ENCODE results near the gene GLIS1. TPM values are rescaled to one million over a fixed set of nuclear protein-coding genes. Genes with fewer than 3 reads are reported as not detected.

The GLIS1 gene
- total RNA-seq, 1 donor from 2014 or later: 2.1 TPM

DNA sequence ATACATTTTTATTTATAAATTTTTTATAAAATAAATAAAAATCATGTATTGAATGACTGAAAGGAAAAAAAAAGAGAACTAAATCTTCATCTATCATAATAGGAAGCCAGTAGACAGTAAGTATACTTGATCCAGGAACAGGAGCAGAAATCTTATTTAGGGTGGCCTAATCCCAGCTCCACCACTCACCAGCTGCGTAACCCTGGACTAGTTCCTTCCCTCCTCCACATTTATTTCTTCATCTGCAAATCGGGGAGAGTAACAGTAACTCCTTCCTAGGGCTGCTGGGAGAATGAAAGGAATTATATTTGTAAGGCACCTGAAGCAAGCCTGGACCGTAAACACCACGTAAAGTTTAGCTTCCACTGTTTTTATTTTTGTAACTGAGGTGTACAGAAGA lies 17.9 kb downstream of the GLIS1 start:
- no peak for DNase-seq (ENCODE audit: low spot score)

DNA sequence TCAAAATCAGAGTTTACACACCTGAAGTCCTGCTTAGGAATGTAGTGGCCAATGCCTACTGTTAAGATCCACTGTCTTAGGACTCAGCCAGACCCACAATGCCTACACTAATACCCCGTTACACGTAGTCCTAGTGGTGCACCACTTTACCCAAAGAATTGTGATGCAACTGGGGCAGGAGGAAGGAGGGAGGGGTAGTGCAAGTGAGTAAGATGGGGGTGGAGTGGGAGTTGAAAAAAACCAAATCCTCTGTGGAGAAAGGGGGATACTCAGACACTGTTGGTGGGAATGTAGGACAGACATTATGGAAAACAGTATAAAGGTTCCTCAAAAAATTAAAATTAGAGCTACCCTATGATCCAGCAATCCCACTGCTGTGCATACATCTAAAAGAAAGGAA lies 19.5 kb downstream of the GLIS1 start:
- no peak for DNase-seq (ENCODE audit: low spot score)

DNA sequence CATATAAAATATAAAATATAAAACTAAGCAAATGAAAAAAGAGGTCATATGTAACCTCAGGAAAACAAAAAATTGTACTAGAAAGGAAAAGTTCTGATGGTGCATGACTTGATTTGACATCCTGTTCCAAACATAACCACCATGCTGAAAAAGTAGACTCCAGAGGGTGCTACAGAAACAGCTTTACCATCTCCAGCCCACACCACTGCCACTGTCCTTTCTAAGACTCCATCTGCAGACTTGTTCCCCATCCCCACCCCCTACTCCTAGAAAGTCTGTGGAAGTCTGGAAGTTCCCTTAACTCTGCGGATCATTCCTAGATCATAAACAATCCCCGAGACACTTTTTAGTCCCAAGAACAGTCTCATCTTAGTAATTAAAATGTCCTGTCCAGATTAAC lies 20.5 kb downstream of the GLIS1 start:
- no peak for DNase-seq (ENCODE audit: low spot score)

DNA sequence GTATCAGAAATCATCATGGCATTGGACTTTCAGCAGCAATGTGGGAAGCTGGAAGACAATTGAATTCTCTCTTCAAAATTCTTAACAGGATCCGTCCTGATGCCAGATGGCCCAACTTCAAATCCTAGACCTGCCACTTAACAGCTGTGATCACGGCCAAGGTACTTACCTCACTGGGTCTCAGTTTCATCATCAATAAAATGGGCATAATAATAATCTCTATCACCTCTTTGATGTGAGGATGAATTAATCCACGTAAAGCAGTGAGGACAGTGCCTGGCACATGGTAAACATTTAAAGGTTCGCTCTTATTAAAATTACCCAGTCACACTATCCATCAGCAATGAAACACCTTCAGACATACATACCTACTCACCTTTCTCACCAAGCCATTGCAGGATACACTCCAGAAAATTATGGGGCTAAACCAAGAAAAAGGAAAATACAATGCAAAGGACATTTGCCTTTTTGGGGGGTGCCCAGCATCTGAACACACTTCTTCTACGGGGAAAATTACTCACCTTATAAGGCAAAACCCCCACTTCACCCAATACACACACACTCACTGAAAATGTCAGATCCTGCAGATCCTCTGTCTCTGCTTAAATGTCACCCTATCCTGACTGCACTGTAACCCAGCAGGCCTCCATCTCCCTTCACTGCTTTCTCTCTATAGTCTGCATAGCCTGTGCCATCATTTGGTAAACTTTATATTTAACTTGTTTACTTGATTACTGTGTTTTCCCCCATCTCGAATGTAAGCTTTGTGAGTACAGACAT lies 21.7 kb downstream of the GLIS1 start:
- DNase-seq (ENCODE audit: low spot score): no peak

DNA sequence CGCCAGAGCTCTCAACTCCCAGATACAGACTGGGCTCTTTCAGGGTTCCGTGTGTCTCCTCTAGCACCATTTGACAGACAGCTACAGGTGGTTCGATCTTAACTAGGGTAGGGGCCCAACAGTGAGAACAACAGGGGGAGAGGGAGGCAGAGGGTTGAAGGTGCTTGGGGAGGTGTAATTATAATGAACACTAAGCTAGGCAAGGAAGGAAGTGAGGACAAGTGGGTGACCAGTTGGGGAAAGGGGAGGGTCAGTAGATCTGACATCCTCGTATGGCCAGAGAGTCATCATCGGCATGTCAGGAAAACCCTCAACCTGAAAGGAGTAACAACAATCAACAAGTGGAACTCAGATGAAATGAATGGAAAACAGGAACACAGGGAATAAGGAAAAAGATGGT lies 22.8 kb downstream of the GLIS1 start:
- no peak for DNase-seq (ENCODE audit: low spot score)

DNA sequence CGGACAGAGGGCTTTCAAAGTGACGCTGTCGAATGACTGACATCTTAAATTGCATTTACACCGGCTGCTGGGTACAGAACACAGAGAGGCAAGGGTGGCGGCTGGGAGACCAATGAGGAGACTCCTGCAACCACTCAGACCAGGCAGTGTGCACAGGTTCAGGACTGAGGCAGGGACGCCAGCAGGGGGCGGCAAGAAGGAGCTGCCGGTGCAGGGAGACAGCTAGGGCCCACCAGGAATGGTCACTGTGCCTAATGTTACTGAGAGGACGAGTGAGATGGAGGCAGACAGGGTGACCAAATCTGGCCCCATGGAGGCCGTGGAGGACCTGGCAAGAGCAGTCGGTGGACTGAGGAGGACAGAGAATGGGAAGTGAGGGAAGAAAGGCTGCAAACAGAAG lies 23.5 kb downstream of the GLIS1 start:
- no peak for DNase-seq (ENCODE audit: low spot score)

DNA sequence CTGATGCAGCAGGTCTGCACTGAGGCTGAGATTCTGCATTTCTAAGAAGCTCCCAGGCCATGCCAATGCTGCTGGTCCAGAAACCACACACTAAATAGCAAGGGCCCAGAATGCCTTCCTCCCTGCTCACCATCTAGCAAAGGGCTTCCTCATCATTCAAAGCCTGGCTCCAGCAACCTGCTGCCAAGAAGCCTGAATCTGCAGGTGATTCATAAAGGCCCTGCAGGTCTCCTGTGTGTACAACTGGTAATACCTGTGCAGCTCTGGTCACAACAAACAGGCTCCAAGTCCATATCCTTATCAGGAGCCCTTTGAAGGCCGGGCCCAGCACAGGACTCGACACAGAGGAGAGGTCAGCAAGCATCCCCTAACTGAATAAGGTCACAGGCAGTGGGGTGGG lies 26.7 kb downstream of the GLIS1 start:
- DNase-seq (ENCODE audit: low spot score): no peak

DNA sequence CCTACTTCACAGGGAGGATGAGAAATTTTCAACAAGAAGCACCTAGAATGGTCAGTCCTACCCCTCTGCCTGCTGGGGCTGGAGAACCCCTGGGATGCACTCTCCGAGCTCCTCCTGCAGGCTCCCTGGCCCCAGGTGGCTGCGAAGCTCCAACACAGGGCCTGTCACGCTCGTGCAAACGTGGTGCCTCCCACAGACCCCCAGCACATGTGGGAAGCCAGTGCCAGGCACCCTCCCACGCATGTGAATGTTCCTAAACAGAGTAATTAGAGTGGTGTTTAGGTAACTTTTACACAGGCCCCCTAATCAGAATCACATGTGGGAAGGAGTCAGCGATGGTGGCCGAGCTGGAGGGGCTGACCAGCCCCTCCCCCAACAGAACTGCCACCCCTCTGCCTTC lies 28.4 kb downstream of the GLIS1 start:
- no peak for DNase-seq (ENCODE audit: low spot score)

DNA sequence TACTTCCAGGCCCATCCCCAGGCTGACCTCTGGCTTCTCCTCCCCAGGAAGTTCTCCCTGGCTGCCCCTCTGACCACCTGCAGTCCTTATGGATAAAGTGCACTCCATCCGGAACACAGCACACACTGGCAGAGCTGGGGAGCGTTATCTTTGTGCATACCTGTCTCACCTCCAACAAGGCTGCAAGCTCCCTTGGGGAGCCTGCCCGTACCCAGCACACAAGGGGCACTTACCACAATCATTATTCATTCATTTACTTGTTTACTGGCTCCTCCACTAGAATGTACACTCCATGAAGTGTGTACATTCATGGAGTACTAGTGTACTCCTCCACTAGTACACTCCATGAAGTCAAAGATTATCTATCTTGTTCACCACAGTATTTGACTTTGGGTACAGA lies 30.3 kb downstream of the GLIS1 start:
- DNase-seq (ENCODE audit: low spot score): no peak

DNA sequence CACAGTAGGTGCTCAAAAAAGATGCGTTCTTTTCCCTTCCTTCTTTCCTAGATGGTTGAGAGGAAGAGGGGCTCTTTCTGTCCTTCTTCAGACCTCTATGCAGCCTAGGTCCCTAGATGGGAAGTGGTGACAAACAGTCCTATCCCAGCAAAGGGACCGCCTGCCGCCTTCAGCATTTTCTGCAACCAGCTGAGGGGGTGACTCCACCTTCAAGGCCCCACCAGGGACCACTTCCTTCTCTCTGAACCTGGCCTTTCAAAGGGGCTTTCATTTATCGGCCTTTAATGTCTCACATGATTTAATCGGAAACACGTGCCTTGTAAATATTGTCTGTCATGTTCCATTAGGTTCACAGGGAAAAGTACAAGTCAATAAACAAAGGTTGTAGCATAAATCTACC lies 32.6 kb downstream of the GLIS1 start:
- no peak for DNase-seq (ENCODE audit: low spot score)

DNA sequence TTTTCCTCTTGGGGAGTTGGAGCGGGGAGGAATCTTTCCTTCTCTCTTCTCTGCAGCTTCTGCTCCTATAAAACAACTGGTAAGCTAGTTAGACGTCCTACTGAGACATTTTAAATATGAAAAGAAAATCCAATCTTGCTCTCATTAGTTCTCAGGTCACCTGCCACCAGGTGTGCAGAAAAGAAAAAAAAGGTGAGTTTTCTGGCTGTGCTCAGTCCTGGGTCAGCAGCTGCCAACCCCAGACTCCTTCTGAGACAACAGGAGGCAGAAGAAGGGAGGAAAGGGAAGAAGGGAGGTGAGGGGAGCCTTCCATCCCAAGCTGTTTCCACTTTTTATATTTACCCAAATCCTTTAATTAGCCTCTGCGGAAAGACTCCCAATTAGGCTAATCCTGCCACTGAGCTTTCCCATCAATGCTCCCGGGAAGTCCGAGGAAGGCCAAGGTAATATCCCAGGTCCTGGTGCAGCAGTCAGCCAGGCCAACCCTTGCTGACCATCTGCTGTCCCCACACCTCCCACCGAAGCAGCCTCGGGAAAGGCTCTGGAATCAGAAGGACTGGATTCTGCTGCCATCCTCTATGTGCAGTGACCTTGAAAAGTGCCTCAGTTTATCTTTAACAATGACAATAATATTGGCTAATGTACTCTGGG lies 33.4 kb downstream of the GLIS1 start:
- DNase-seq (ENCODE audit: low spot score): no peak

DNA sequence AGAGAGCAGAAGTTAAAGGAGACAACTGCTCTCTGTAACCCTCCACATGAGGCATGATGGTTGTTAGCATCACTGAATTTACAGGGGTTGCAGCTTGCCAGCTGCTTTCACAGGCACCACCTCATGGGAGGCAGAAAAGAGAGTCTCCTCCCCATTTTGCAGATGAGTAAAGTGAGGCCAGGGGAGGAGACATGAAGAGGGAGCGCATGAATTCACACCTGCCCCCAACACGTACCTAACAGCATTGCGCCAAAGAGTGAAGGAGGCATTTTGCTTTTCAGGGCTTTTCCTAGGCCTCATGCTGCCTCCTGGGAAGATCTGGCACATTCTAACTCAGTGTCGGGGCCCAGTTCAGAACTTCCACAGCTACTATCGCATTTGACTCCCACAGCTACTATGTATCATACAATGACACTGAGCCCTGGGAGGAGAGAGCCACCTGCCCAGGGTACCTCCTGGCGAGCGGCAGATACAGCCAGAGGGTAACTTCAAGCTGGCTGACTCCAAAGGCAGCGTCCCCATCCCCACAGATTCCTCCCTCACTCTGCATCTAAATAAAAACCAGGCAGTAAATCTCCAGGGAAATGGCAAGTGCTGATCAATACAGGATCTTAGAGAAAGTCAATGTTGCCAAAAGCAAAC lies 34.0 kb downstream of the GLIS1 start:
- DNase-seq (ENCODE audit: low spot score): no peak

DNA sequence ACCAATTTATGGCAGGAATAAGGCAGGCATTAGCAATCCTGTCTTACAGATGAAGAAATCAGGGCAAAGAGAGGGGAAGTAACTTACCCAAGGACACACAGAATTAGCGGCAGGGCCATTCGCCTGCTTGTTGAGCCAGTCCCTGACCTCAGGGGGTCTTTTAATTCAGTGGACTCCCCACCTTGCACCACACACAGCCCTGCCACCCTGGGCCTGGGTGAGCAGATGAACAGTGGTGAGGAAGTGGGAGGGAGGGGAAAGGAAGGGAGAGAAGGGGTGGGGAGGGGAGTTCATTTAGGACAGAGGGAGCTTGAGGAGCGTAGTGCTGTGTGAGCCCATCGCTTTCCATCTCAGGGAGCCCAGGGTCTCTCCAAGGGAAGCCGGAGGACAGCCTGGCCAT lies 34.7 kb downstream of the GLIS1 start:
- DNase-seq (ENCODE audit: low spot score): no peak

DNA sequence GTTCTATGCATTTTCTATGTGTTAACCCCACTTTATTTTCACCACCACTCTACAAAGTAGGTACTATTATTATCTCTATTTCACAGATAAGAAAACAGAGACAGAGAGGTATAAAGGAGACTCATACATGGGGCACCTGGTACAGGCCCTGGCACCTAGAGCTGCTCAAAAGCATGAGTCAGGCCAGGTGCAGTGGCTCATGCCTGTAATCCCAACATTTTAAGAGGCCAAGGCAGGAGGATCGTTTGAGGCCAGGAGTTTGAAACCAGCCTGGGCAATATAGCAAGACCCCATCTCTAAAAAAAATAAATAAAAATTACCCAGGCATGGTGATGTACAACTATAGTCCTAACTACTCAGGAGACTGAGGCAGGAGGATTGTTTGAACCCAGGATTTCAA lies 35.8 kb downstream of the GLIS1 start:
- no peak for DNase-seq (ENCODE audit: low spot score)

DNA sequence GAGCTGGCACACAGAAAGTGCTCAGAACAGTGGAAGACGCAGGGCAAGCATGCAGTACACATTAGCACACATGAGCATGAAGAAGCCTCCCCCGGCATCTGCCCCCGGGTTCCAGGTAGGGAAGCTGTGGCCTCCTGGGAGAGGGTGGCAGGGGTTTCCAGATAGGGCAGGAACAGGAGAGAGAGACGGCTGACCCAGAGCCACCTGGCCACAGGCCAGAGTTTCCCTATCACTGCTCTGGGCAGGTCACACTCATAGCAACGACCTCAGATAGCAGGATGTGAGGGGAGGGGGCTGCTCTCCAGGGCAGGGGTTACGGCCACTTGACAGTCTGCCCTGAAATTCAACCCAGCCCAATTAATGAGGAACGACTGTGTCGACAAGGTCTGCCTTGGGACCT lies 36.6 kb downstream of the GLIS1 start:
- no peak for DNase-seq (ENCODE audit: low spot score)

DNA sequence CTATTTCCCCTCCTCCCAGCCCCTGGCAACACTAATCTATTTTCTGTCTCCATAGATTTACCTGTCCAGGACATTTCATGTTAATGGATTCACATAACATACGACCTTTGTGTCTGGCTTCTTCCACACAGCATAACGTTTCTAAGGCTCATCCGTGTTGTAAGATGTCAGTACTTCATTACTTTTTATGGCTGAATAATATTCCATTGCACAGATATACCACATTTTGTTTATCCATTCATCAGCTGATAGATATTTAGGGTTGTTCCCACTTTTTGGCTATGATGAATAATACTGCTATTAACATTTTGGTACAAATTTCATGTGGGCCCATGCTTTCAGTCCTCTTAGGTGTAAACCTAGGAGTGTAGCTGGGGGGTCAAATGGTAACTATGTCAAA lies 38.2 kb downstream of the GLIS1 start:
- no peak for DNase-seq (ENCODE audit: low spot score)

DNA sequence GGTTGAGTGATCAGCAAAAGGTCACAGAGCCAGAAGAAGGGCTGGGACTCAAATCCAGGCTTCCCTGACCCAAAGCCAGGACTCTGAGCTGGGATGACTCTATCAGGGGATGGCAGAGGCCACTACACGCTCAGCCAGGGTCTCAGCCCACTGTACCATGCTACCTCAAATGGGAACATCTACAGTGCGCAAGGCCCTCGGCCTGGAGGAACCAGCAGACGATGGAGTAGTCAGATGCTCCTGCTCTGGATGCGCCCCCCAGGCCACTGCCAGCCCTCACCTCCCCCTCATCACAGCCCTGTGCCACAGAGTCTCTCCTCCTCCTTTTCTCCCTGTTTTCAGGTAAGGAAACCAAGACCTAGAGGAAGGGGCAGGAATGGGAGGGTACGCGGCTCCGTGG lies 39.0 kb downstream of the GLIS1 start:
- DNase-seq (ENCODE audit: low spot score): no peak

DNA sequence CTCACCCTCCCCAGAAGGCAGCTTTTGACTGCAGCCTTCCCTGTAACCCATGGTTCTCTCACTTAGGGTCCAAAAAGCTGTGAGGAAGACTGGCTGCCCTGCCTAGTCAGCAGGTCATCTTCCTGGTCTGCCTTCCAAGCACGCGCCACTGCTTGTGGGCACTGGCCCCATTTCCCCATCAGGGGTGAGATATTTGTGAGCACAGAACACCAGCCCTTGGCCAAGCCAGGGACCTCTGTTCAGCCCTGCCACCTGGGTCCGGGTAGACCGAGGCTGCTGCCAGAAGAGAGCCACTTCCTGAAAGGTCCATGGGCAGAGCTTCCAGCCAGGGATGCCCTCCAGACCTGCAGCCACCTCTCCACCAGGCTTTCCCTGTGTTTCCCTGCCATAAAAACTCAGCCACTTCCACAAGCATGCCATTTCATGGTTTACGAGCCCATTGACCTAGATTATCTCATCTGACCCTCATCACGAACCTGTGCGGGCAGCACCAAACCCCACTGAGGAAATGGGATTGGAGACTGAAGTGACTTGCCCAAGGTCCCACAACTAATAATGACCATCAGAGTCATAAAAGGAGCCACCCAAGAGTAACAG lies 40.5 kb downstream of the GLIS1 start:
- DNase-seq (ENCODE audit: low spot score): no peak

DNA sequence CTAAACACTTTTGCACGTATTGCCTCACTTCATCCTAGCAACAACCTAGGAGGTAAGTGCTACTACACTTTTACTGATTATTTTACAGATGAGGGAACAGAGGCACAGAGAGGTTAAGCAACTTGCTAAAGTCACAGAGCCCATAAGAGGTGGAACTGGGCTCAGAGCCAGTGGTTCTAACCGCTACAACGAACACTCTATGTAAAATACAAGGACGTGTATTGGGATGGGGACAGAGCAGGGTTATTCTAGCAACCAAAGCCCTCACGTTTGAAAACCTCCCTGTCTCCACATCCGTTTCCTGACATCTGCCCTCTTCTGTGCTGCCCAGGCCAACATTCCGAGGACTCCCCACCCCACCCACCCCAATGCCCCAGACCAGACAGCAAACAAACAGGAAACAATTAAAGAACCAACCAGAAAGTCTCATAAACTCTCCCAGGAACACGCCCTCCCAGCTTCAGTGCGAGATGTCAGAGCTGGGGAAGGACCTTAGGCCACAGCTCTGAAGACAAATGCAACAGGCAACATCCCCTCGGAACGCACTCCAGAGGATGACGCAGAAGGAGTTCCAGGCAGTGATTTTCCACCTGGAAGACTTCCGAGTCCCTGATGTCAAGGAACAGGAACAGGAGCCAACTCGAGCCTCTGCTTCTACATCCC lies 41.1 kb downstream of the GLIS1 start:
- no peak for DNase-seq (ENCODE audit: low spot score)

DNA sequence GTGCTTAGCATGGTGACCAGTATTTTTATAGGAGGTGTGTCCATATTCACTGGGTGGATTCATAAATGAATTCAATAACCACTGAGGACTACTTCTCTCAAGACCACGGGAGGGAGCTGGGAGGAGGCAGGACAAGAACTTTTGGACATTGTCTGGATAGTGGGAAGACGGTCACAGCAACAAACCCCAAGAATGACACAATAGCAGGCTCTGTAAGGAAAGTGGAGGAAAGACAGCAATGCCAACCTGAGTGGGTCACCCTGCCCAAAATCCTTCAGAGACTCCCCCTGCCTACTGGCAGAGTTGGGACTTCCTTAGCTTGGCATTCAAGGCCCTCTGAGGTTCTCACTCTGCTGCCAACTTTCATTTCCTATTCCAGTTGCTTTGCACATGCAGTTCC lies 42.0 kb downstream of the GLIS1 start:
- DNase-seq (ENCODE audit: low spot score): no peak

DNA sequence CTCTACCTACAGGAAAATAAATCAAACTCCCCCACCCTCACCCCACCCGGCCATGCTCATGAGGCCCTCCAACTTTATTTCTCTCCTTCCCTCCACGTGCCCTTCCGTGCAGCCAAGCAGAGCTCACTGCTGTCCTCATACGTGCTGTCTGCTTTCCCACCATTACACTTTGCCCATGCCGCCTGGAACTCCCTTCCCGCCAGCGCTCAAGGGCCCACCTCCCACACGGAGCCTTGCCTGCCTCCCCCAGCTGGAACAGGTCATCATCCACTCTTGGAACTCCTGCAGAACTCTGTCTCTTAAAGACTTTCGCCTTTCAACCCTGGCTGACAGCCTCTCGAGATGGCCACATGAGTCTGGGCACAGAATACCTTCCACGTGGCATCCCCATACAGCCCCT lies 42.4 kb downstream of the GLIS1 start:
- DNase-seq (ENCODE audit: low spot score): no peak

DNA sequence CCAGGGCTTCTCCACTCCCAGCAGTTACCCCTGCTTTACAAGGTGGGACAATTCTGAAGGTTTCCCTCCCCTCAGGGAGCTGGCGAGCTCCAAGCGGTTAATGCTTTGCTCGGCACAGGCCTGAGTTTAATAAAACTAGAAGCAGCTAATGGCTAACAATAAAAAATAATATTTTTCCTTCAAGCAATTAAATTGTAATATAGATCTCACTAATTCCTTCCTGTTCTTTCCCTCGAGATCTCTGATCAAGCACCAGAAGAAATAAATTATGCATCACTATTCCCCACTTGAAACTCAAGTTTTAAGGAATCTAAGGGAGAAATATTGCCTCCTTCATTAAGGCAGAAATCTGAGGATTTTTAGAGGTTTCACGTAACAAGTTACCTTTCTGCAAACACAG lies 42.9 kb downstream of the GLIS1 start:
- DNase-seq (ENCODE audit: low spot score): no peak
